ENCODE measurements around the gene SETD6. TPM values are rescaled to one million over a fixed set of nuclear protein-coding genes. Genes with fewer than 3 reads are reported as not detected.
"Not testable (repeated sequence)": the region's sequence is repeated elsewhere in the genome, so short reads cannot be mapped to it uniquely, and the experiment has no call there.

The SETD6 gene
- total RNA-seq, 1 donor from 2014 or later = 2.6 TPM

- Histone ChIP-seq H3K9ac (ENCODE audit: low read depth in 1 of 3, low read length in 3 of 3) (no peak overlapping the region), H3K9me3 (ENCODE audit: control insufficient read depth in 3 of 3, low read length in 3 of 3) (no peaks in the 10 kb centered on the region), H3K36me3 (ENCODE audit: control insufficient read depth in 3 of 3, insufficient read depth in 3 of 3, low read length in 3 of 3) (peaks cover 55 to 79% (median 73%) of the 10 kb centered on the region in 3 donors), H3K4me3 (ENCODE audit: low read length in 3 of 3) (no peak overlapping the region), H3K27me3 (ENCODE audit: control insufficient read depth in 3 of 3, insufficient read depth in 3 of 3, low read length in 3 of 3) (no peaks in the 10 kb centered on the region), H3K27ac (ENCODE audit: low read depth, low read length) (no peak overlapping the region), H3K4me1 (ENCODE audit: control insufficient read depth in 3 of 3, insufficient read depth in 3 of 3, low read length in 3 of 3) (peaks cover 3 to 5% (median 5%) of the 10 kb centered on the region in 3 donors)
These were observed 22.0 kb downstream of the SETD6 start for GRCh38 chr16:58537124-58537906.

- Histone ChIP-seq H3K4me3 (ENCODE audit: low read length in 3 of 3) (no peak overlapping the region), H3K36me3 (ENCODE audit: control insufficient read depth in 3 of 3, insufficient read depth in 3 of 3, low read length in 3 of 3) (peaks cover 62 to 90% (median 89%) of the 10 kb centered on the region in 3 donors), H3K9ac (ENCODE audit: low read depth in 1 of 3, low read length in 3 of 3) (no peak overlapping the region), H3K4me1 (ENCODE audit: control insufficient read depth in 3 of 3, insufficient read depth in 3 of 3, low read length in 3 of 3) (peaks cover 0 to 4% (median 3%) of the 10 kb centered on the region in 3 donors), H3K27ac (ENCODE audit: low read depth, low read length) (no peak overlapping the region), H3K9me3 (ENCODE audit: control insufficient read depth in 3 of 3, low read length in 3 of 3) (no peaks in the 10 kb centered on the region), H3K27me3 (ENCODE audit: control insufficient read depth in 3 of 3, insufficient read depth in 3 of 3, low read length in 3 of 3) (no peaks in the 10 kb centered on the region)
These were observed 26.4 kb downstream of the SETD6 start for GRCh38 chr16:58541711-58542110.

GRCh38 chr16:58542291-58542690, 27.0 kb downstream of the SETD6 start:
- no peak overlapping the region for H3K9ac ChIP-seq (ENCODE audit: low read depth in 1 of 3, low read length in 3 of 3)
- peaks cover 0 to 4% (median 3%) of the 10 kb centered on the region in 3 donors for H3K4me1 ChIP-seq (ENCODE audit: control insufficient read depth in 3 of 3, insufficient read depth in 3 of 3, low read length in 3 of 3)
- peaks cover 60 to 89% (median 85%) of the 10 kb centered on the region in 3 donors for H3K36me3 ChIP-seq (ENCODE audit: control insufficient read depth in 3 of 3, insufficient read depth in 3 of 3, low read length in 3 of 3)
- H3K27ac ChIP-seq (ENCODE audit: low read depth, low read length) = no peak overlapping the region
- no peaks in the 10 kb centered on the region for H3K9me3 ChIP-seq (ENCODE audit: control insufficient read depth in 3 of 3, low read length in 3 of 3)
- no peaks in the 10 kb centered on the region for H3K27me3 ChIP-seq (ENCODE audit: control insufficient read depth in 3 of 3, insufficient read depth in 3 of 3, low read length in 3 of 3)
- no peak overlapping the region for H3K4me3 ChIP-seq (ENCODE audit: low read length in 3 of 3)

- Histone ChIP-seq H3K36me3 (ENCODE audit: control insufficient read depth in 3 of 3, insufficient read depth in 3 of 3, low read length in 3 of 3) (peaks cover 47 to 82% (median 72%) of the 10 kb centered on the region in 3 donors), H3K4me3 (ENCODE audit: low read length in 3 of 3) (no peak overlapping the region), H3K27ac (ENCODE audit: low read depth, low read length) (no peak overlapping the region), H3K4me1 (ENCODE audit: control insufficient read depth in 3 of 3, insufficient read depth in 3 of 3, low read length in 3 of 3) (peaks cover 0 to 7% (median 2%) of the 10 kb centered on the region in 3 donors), H3K9ac (ENCODE audit: low read depth in 1 of 3, low read length in 3 of 3) (no peak overlapping the region), H3K9me3 (ENCODE audit: control insufficient read depth in 3 of 3, low read length in 3 of 3) (no peaks in the 10 kb centered on the region), H3K27me3 (ENCODE audit: control insufficient read depth in 3 of 3, insufficient read depth in 3 of 3, low read length in 3 of 3) (no peaks in the 10 kb centered on the region)
These were observed 28.4 kb downstream of the SETD6 start for GRCh38 chr16:58543685-58544084.

GRCh38 chr16:58548378-58548777, 33.1 kb downstream of the SETD6 start:
- no peak overlapping the region for H3K9ac ChIP-seq (ENCODE audit: low read depth in 1 of 3, low read length in 3 of 3)
- H3K4me3 ChIP-seq (ENCODE audit: low read length in 3 of 3) = no peak overlapping the region
- peak overlapping the region; percentile 41 for H3K27ac ChIP-seq (ENCODE audit: low read depth, low read length)
- peaks cover 7 to 20% (median 7%) of the 10 kb centered on the region in 3 donors for H3K4me1 ChIP-seq (ENCODE audit: control insufficient read depth in 3 of 3, insufficient read depth in 3 of 3, low read length in 3 of 3)
- H3K9me3 ChIP-seq (ENCODE audit: control insufficient read depth in 3 of 3, low read length in 3 of 3) = no peaks in the 10 kb centered on the region
- H3K36me3 ChIP-seq (ENCODE audit: control insufficient read depth in 3 of 3, insufficient read depth in 3 of 3, low read length in 3 of 3) = peaks cover 29 to 68% (median 48%) of the 10 kb centered on the region in 3 donors
- no peaks in the 10 kb centered on the region for H3K27me3 ChIP-seq (ENCODE audit: control insufficient read depth in 3 of 3, insufficient read depth in 3 of 3, low read length in 3 of 3)

GRCh38 chr16:58551496-58551895, 36.2 kb downstream of the SETD6 start:
- Histone ChIP-seq H3K4me1 (ENCODE audit: control insufficient read depth in 3 of 3, insufficient read depth in 3 of 3, low read length in 3 of 3) (peaks cover 7 to 20% (median 7%) of the 10 kb centered on the region in 3 donors), H3K36me3 (ENCODE audit: control insufficient read depth in 3 of 3, insufficient read depth in 3 of 3, low read length in 3 of 3) (peaks cover 16 to 70% (median 41%) of the 10 kb centered on the region in 3 donors), H3K27ac (ENCODE audit: low read depth, low read length) (no peak overlapping the region), H3K4me3 (ENCODE audit: low read length in 3 of 3) (no peak overlapping the region), H3K9ac (ENCODE audit: low read depth in 1 of 3, low read length in 3 of 3) (no peak overlapping the region), H3K9me3 (ENCODE audit: control insufficient read depth in 3 of 3, low read length in 3 of 3) (no peaks in the 10 kb centered on the region), H3K27me3 (ENCODE audit: control insufficient read depth in 3 of 3, insufficient read depth in 3 of 3, low read length in 3 of 3) (no peaks in the 10 kb centered on the region)

- no peak overlapping the region for H3K9ac ChIP-seq (ENCODE audit: low read depth in 1 of 3, low read length in 3 of 3)
- no peak overlapping the region for H3K27ac ChIP-seq (ENCODE audit: low read depth, low read length)
- peaks cover 16 to 60% (median 58%) of the 10 kb centered on the region in 3 donors for H3K36me3 ChIP-seq (ENCODE audit: control insufficient read depth in 3 of 3, insufficient read depth in 3 of 3, low read length in 3 of 3)
- no peaks in the 10 kb centered on the region for H3K27me3 ChIP-seq (ENCODE audit: control insufficient read depth in 3 of 3, insufficient read depth in 3 of 3, low read length in 3 of 3)
- H3K9me3 ChIP-seq (ENCODE audit: control insufficient read depth in 3 of 3, low read length in 3 of 3) = no peaks in the 10 kb centered on the region
- H3K4me1 ChIP-seq (ENCODE audit: control insufficient read depth in 3 of 3, insufficient read depth in 3 of 3, low read length in 3 of 3) = peaks cover 0 to 6% (median 0%) of the 10 kb centered on the region in 3 donors
- no peak overlapping the region for H3K4me3 ChIP-seq (ENCODE audit: low read length in 3 of 3)
These were observed 41.4 kb downstream of the SETD6 start for GRCh38 chr16:58556678-58557077.

- Histone ChIP-seq H3K9ac (ENCODE audit: low read depth in 1 of 3, low read length in 3 of 3) (no peak overlapping the region), H3K36me3 (ENCODE audit: control insufficient read depth in 3 of 3, insufficient read depth in 3 of 3, low read length in 3 of 3) (peaks cover 13 to 32% (median 31%) of the 10 kb centered on the region in 3 donors), H3K27ac (ENCODE audit: low read depth, low read length) (no peak overlapping the region), H3K4me1 (ENCODE audit: control insufficient read depth in 3 of 3, insufficient read depth in 3 of 3, low read length in 3 of 3) (no peaks in the 10 kb centered on the region), H3K9me3 (ENCODE audit: control insufficient read depth in 3 of 3, low read length in 3 of 3) (no peaks in the 10 kb centered on the region), H3K4me3 (ENCODE audit: low read length in 3 of 3) (no peak overlapping the region), H3K27me3 (ENCODE audit: control insufficient read depth in 3 of 3, insufficient read depth in 3 of 3, low read length in 3 of 3) (no peaks in the 10 kb centered on the region)
These were observed 47.9 kb downstream of the SETD6 start for GRCh38 chr16:58563235-58563634.

GRCh38 chr16:58563775-58564174, 48.5 kb downstream of the SETD6 start:
- Histone ChIP-seq H3K4me3 (ENCODE audit: low read length in 3 of 3) (no peak overlapping the region), H3K4me1 (ENCODE audit: control insufficient read depth in 3 of 3, insufficient read depth in 3 of 3, low read length in 3 of 3) (no peaks in the 10 kb centered on the region), H3K27ac (ENCODE audit: low read depth, low read length) (no peak overlapping the region), H3K9ac (ENCODE audit: low read depth in 1 of 3, low read length in 3 of 3) (no peak overlapping the region), H3K36me3 (ENCODE audit: control insufficient read depth in 3 of 3, insufficient read depth in 3 of 3, low read length in 3 of 3) (peaks cover 11 to 29% (median 26%) of the 10 kb centered on the region in 3 donors), H3K27me3 (ENCODE audit: control insufficient read depth in 3 of 3, insufficient read depth in 3 of 3, low read length in 3 of 3) (no peaks in the 10 kb centered on the region), H3K9me3 (ENCODE audit: control insufficient read depth in 3 of 3, low read length in 3 of 3) (no peaks in the 10 kb centered on the region)

- H3K36me3 ChIP-seq (ENCODE audit: control insufficient read depth in 3 of 3, insufficient read depth in 3 of 3, low read length in 3 of 3) = peaks cover 9 to 32% (median 22%) of the 10 kb centered on the region in 3 donors
- not testable (repeated sequence) for H3K27ac ChIP-seq (ENCODE audit: low read depth, low read length); H3K27me3 ChIP-seq (ENCODE audit: control insufficient read depth in 3 of 3, insufficient read depth in 3 of 3, low read length in 3 of 3); H3K9me3 ChIP-seq (ENCODE audit: control insufficient read depth in 3 of 3, low read length in 3 of 3); H3K9ac ChIP-seq (ENCODE audit: low read depth in 1 of 3, low read length in 3 of 3); H3K4me1 ChIP-seq (ENCODE audit: control insufficient read depth in 3 of 3, insufficient read depth in 3 of 3, low read length in 3 of 3); H3K4me3 ChIP-seq (ENCODE audit: low read length in 3 of 3)
These were observed 50.4 kb downstream of the SETD6 start for GRCh38 chr16:58565697-58566096.

All from skeletal muscle tissue (tissue), 4 donors.